B cell (primary cell): ENCODE results near the gene TBX1. TPM values are rescaled to one million over a fixed set of nuclear protein-coding genes. Genes with fewer than 3 reads are reported as not detected.
A peak's percentile ranks its signal among the peaks of the same experiment; 100 is the strongest.

ENCODE experiments used
- ATAC-seq: fragments of 200-7000 bp; cut with Tn5 transposase; one replicate; pipeline ENCODE4 v1.10.0; 2021; ENCODE audit warnings: low read depth, mild to moderate bottlenecking, moderate number of reproducible peaks, moderate library complexity
- CTCF ChIA-PET: fragments of 350-600 bp; sonication (Branson Sonifier 250); formaldehyde crosslinking; loops from one replicate; lab custom pipeline; 2021; ENCODE audit warnings: antibody characterized with exemption, inconsistent platforms; lab: Charles Lee
- POLR2A ChIA-PET: fragments of 350-600 bp; sonication (Branson Sonifier 250); formaldehyde crosslinking; loops from one replicate; lab custom pipeline; 2021; ENCODE audit warnings: antibody characterized with exemption; lab: Charles Lee
- DNase-seq: peaks from one replicate; pipeline ENCODE4 v3.0.0; 2013
- H2AFZ ChIP-seq: 2 replicates; pipeline ENCODE4 v1.6.1; 2012; ENCODE audit warnings: mild to moderate bottlenecking, low read depth, low read length; ENCODE audit not compliant: insufficient read depth, poor library complexity, severe bottlenecking
- H3K27ac ChIP-seq, 2 donors: 1 replicate in 1 of 2; 2 replicates in 1 of 2; pipeline ENCODE4 v1.5.1; 2012 to 2013; ENCODE audit warnings: low read length in 2 of 2, mild to moderate bottlenecking in 2 of 2, moderate library complexity in 1 of 2
- H3K27me3 ChIP-seq, 4 experiments: fragments of 200-600 bp in 1 of 4; sonication (generic) in 1 of 4; replicated peaks in 1 of 4; 1 replicate in 2 of 4; 2 replicates in 2 of 4; pipeline versions ENCODE4 v1.6.1 to v1.7.0; 2013 to 2016; ENCODE audit warnings: low read length in 3 of 4, mild to moderate bottlenecking in 2 of 4, mixed read lengths in 1 of 4, moderate library complexity in 1 of 4; ENCODE audit not compliant: insufficient read depth in 4 of 4, control insufficient read depth in 3 of 4; ENCODE audit errors: control extremely low read depth in 1 of 4
- H3K36me3 ChIP-seq, 2 experiments: replicated peaks in 1 of 2; 1 replicate in 1 of 2; 2 replicates in 1 of 2; pipeline versions ENCODE4 v1.6.1 to v1.7.1; 2013; ENCODE audit warnings: low read length in 1 of 2; ENCODE audit not compliant: insufficient read depth in 2 of 2, control insufficient read depth in 1 of 2; ENCODE audit errors: control extremely low read depth in 1 of 2, extremely low read depth in 1 of 2
- H3K4me1 ChIP-seq, 2 donors: fragments of 200-600 bp in 1 of 2; sonication (generic) in 1 of 2; 1 replicate in 1 of 2; 2 replicates in 1 of 2; pipeline versions ENCODE4 v1.5.1 to v1.6.1; 2013 to 2017; ENCODE audit warnings: low read length in 2 of 2; ENCODE audit not compliant: control insufficient read depth in 2 of 2, insufficient read depth in 2 of 2
- H3K4me2 ChIP-seq: replicated peaks from 2 replicates; pipeline ENCODE3; 2012; ENCODE audit warnings: mild to moderate bottlenecking, low read depth, low read length; ENCODE audit not compliant: poor library complexity, severe bottlenecking
- H3K4me3 ChIP-seq, 5 experiments: fragments of 200-600 bp in 1 of 5; sonication (generic) in 1 of 5; 1 replicate in 3 of 5; 2 replicates in 2 of 5; pipeline versions ENCODE4 v1.5.1 to v1.7.0; 2011 to 2016; ENCODE audit warnings: low read length in 4 of 5, mild to moderate bottlenecking in 4 of 5, low read depth in 2 of 5, control low read depth in 1 of 5, moderate library complexity in 1 of 5; ENCODE audit not compliant: insufficient read depth in 1 of 5; ENCODE audit errors: control extremely low read depth in 1 of 5, extremely low read depth in 1 of 5
- H3K79me2 ChIP-seq: fragments of 200-600 bp; sonication (generic); one replicate; pipeline ENCODE4 v1.6.0; 2016; ENCODE audit warnings: low read length; ENCODE audit not compliant: control insufficient read depth, insufficient read depth
- H3K9ac ChIP-seq: fragments of 200-600 bp; sonication (generic); 2 replicates; pipeline ENCODE4 v1.6.1; 2017; ENCODE audit warnings: mild to moderate bottlenecking, low read length, moderate library complexity
- H3K9me3 ChIP-seq, 3 donors: one replicate each; pipeline versions ENCODE4 v1.6.1 to v1.7.1; 2013; ENCODE audit warnings: low read length in 2 of 3; ENCODE audit not compliant: control insufficient read depth in 2 of 3, insufficient read depth in 1 of 3; ENCODE audit errors: control extremely low read depth in 1 of 3
- H4K20me1 ChIP-seq: 2 replicates; pipeline ENCODE4 v1.6.0; 2012; ENCODE audit warnings: mild to moderate bottlenecking, low read length; ENCODE audit not compliant: insufficient read depth, control insufficient read depth, poor library complexity, severe bottlenecking
- H3K27ac Mint-ChIP-seq: one replicate; pipeline ENCODE4 v1.8.0; 2021; ENCODE audit warnings: mixed read lengths
- H3K27me3 Mint-ChIP-seq: one replicate; pipeline ENCODE4 v1.8.0; 2021; ENCODE audit warnings: mixed read lengths
- H3K4me1 Mint-ChIP-seq: one replicate; pipeline ENCODE4 v1.8.0; 2021; ENCODE audit warnings: mixed read lengths
- H3K4me3 Mint-ChIP-seq: one replicate; pipeline ENCODE4 v1.8.0; 2021; ENCODE audit warnings: mixed read lengths
- H3K9me3 Mint-ChIP-seq: one replicate; pipeline ENCODE4 v1.8.0; 2022; ENCODE audit warnings: mixed read lengths; ENCODE audit not compliant: insufficient read depth
- EZH2 ChIP-seq: IDR thresholded peaks from 2 replicates; pipeline ENCODE4 v1.6.1; 2012; ENCODE audit warnings: borderline replicate concordance, low read depth, mild to moderate bottlenecking, moderate library complexity, low read length; ENCODE audit not compliant: insufficient read depth, poor library complexity, severe bottlenecking
- WGBS: methylation state at CpG from one replicate; pipeline ENCODE4 v1.1.5; 2013; ENCODE audit warnings: missing lambda C conversion rate; ENCODE audit not compliant: insufficient coverage; 5-methylcytosine and 5-hydroxymethylcytosine counted together
- intact Hi-C: fragments of 100-400 bp; cut with micrococcal nuclease; formaldehyde crosslinking; loops from one replicate; pipeline ENCODE4 v1.10.0; 2022
- polyA plus RNA-seq: library from polyadenylated mRNA; depleted of rRNA; stranded (reverse); fragments of >200 nt; gene quantifications from 2 replicates; pipeline ENCODE4 v1.2.3, GENCODE V29; 2012
- total RNA-seq, 2 donors: library from RNA; stranded (reverse); fragments of 120-200 nt in 1 of 2; gene quantifications; 1 replicate in 1 of 2; 2 replicates in 1 of 2; pipeline versions ENCODE4 v1.2.3 to v1.2.4, GENCODE V29; 2013 to 2022
- TF ChIP-seq, protein P1 (sequence below): fragments of 200-600 bp; IDR thresholded peaks from one replicate; pipeline ENCODE4 v1.8.0; 2022; ENCODE audit warnings: antibody characterized with exemption, mild to moderate bottlenecking

The TBX1 gene
- total and polyA plus RNA-seq, 2 donors (not counting 1 experiment from before 2014, with no cell fraction given), result not detected

DNA sequence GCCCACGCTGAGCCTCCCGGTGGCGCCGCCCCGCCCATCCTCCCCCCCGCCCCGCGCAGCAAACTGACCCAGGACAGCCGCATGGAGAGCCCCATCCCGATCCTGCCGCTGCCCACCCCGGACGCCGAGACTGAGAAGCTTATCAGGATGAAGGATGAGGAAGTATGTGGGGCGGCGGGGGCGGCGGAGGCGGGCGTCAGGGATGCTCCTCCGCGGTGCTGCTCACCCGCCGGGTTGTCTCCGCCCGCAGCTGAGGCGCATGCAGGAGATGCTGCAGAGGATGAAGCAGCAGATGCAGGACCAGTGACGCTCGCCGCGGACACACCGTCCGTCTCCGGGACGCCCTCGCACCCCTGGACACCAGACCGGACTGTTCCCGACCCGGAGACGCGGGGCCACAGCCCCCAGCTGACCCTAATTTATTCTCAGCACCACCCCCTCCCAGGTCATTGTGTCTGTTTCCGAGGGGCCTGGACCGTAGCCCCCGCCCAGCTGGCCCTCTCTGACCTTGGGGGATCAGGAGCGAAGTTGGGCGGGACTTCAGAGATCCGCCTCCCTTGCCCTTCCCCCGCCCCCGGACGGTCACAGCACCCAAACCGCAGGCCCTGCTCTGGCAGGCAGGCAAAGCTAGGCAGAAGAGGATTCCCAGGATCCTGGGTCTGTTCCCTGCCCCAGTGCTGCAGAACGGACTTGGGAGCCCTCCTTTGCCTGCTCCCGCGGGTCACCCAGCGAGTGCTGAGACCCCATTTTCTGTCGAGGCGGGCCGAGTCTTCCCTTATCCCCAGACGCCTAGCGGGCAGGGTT, 38.2 kb upstream of the TBX1 start:
- H3K4me3 Mint-ChIP-seq, result peak overlapping the region; percentile 13
- no peak overlapping the region for H3K4me3 ChIP-seq
- peaks cover 46% of the 10 kb centered on the region for H3K27me3 Mint-ChIP-seq
- no peaks in the 10 kb centered on the region for H3K36me3 ChIP-seq
- ChIA-PET CTCF (interaction anchor here (0.7 kb wide), 1 partner anchor 88 kb away, joined by 3 read pairs; no protein-coding TSS in a partner anchor), POLR2A (no interaction called here)
- H3K79me2 ChIP-seq, result no peaks in the 10 kb centered on the region
- H3K4me1 ChIP-seq, result peaks cover 16 to 28% of the 10 kb centered on the region in 2 donors
- intact Hi-C loops, result no loop called here
- peak overlapping the region; percentile 67 for H3K4me2 ChIP-seq
- no peak overlapping the region for H3K27ac ChIP-seq
- ATAC-seq (no peak), DNase-seq (no peak)
- no peaks in the 10 kb centered on the region for H3K9me3 Mint-ChIP-seq
- H3K27ac Mint-ChIP-seq, result no peak overlapping the region
- H3K9ac ChIP-seq, result no peak overlapping the region
- no peaks in the 10 kb centered on the region for H4K20me1 ChIP-seq
- 91% methylated on average over 60 of the region's 60 CpGs for WGBS
- peaks cover 22% of the 10 kb centered on the region for H3K4me1 Mint-ChIP-seq
- H3K27me3 ChIP-seq, result peaks cover 0 to 53% (median 17%) of the 10 kb centered on the region in 4 experiments
- H3K9me3 ChIP-seq, result peaks cover 0 to 14% (median 0%) of the 10 kb centered on the region in 3 donors
- TF ChIP-seq, protein P1, sequence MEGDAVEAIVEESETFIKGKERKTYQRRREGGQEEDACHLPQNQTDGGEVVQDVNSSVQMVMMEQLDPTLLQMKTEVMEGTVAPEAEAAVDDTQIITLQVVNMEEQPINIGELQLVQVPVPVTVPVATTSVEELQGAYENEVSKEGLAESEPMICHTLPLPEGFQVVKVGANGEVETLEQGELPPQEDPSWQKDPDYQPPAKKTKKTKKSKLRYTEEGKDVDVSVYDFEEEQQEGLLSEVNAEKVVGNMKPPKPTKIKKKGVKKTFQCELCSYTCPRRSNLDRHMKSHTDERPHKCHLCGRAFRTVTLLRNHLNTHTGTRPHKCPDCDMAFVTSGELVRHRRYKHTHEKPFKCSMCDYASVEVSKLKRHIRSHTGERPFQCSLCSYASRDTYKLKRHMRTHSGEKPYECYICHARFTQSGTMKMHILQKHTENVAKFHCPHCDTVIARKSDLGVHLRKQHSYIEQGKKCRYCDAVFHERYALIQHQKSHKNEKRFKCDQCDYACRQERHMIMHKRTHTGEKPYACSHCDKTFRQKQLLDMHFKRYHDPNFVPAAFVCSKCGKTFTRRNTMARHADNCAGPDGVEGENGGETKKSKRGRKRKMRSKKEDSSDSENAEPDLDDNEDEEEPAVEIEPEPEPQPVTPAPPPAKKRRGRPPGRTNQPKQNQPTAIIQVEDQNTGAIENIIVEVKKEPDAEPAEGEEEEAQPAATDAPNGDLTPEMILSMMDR, result no peak
- no peak for TF ChIP-seq EZH2
- no peak overlapping the region for H2AFZ ChIP-seq

DNA sequence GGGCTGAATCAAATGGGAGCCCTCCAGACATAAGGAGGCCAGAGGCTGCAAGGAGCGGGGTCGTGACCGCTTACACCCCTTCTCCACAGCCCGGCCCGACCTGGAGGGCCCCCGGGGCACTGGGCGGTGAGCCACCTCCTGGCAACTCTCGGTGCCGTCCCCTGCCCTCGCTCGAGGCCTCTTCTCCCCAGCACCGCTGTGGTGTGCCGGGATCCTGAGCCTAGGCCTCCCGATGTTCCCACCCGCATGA, 37.7 kb upstream of the TBX1 start:
- POLR2A ChIA-PET, result no interaction called here
- intact Hi-C loops, result no loop called here
- Histone ChIP-seq H3K4me2 (peak overlapping the region; percentile 67), H3K79me2 (no peaks in the 10 kb centered on the region), H3K9ac (no peak overlapping the region), H3K27me3 (peaks cover 0 to 49% (median 14%) of the 10 kb centered on the region in 4 experiments), H3K27ac (no peak overlapping the region), H3K9me3 (peaks cover 0 to 14% (median 0%) of the 10 kb centered on the region in 3 donors), H3K36me3 (no peaks in the 10 kb centered on the region), H2AFZ (peak overlapping the region; percentile 38), H3K4me1 (peaks cover 11 to 28% of the 10 kb centered on the region in 2 donors), H3K4me3 (peak overlapping the region in 1 of 5 experiments; percentile 15), H4K20me1 (no peaks in the 10 kb centered on the region)
- 44% methylated on average over 15 of the region's 15 CpGs for WGBS
- peak overlapping the region; percentile 73 for H3K4me3 Mint-ChIP-seq
- H3K9me3 Mint-ChIP-seq, result no peaks in the 10 kb centered on the region
- peak; percentile 28 for DNase-seq
- ATAC-seq, result no peak
- no peak for TF ChIP-seq EZH2
- TF ChIP-seq, protein P1, result no peak
- H3K4me1 Mint-ChIP-seq, result peaks cover 19% of the 10 kb centered on the region
- CTCF ChIA-PET, result no interaction called here
- no peak overlapping the region for H3K27ac Mint-ChIP-seq
- peaks cover 43% of the 10 kb centered on the region for H3K27me3 Mint-ChIP-seq
